ENCODE data around the gene CFAP74. TPM values are rescaled to one million over a fixed set of nuclear protein-coding genes. Genes with fewer than 3 reads are reported as not detected.

Gene CFAP74
- total RNA-seq, 1 experiment from 2014 or later: not detected

DNA sequence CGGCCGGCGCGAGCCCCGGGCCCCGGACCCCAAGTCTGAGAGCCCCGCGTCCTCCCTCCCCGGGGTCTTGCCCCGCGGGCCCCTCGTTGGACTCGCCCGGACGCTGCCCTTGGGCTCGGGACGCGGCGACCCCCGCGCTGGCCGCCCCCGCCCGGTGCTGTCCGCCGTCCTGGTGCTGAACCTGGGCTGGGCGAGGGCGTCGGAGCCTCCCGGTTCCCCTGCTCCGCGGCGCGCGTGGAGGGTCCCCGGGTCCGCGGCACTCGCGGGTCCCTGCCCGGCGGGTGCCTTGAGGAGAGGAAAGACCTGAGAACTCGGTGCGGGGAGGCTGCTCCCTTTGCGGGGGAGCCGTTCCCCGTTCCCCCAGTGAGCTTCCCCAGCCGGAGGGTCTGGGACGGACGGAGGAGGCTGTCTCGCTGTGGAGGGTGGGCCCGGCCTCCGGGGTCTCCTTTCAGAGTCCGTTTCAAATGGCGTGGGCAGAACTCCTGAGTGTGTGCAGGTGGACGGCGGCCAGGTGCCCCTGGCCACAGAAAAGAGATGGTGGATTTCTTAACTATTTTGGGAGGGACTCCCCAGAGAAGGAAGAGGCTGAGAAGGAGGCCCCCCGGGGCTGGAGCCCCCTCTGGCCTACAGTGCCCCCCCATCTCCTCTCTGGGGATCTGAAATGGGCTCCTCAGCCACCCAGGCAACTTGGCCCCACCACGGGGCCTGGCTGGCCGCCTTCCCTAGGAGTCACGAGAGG is 16.2 kb upstream of the CFAP74 start:
- TF ChIP-seq, protein P1, sequence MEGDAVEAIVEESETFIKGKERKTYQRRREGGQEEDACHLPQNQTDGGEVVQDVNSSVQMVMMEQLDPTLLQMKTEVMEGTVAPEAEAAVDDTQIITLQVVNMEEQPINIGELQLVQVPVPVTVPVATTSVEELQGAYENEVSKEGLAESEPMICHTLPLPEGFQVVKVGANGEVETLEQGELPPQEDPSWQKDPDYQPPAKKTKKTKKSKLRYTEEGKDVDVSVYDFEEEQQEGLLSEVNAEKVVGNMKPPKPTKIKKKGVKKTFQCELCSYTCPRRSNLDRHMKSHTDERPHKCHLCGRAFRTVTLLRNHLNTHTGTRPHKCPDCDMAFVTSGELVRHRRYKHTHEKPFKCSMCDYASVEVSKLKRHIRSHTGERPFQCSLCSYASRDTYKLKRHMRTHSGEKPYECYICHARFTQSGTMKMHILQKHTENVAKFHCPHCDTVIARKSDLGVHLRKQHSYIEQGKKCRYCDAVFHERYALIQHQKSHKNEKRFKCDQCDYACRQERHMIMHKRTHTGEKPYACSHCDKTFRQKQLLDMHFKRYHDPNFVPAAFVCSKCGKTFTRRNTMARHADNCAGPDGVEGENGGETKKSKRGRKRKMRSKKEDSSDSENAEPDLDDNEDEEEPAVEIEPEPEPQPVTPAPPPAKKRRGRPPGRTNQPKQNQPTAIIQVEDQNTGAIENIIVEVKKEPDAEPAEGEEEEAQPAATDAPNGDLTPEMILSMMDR (conservative IDR thresholded peaks at IDR 0.05; ENCODE audit: low read depth, low read length): no peak
- peak; percentile 30 for TF ChIP-seq EZH2 (IDR thresholded peaks at IDR 0.05; ENCODE audit: low read length, unreplicated experiment)
- Histone ChIP-seq H3K36me3 (ENCODE audit: low read depth, low read length) (no peaks in the 10 kb centered on the region), H3K9me2 (replicated peaks; ENCODE audit: low read length) (no peaks in the 10 kb centered on the region), H3K27me3 (ENCODE audit: low read length) (peaks cover 32% of the 10 kb centered on the region), H3K9ac (ENCODE audit: low read length) (no peak overlapping the region), H3F3A (ENCODE audit: low read length, unreplicated experiment) (no peaks in the 10 kb centered on the region), H3K4me1 (ENCODE audit: insufficient read depth, low read length) (peaks cover 7% of the 10 kb centered on the region; the same call in 1 of the 2 replicates), H2AFZ (ENCODE audit: low read length) (no peak overlapping the region), H3K27ac (ENCODE audit: low read length) (no peak overlapping the region), H3K9me3 (ENCODE audit: low read length) (no peaks in the 10 kb centered on the region), H3K4me3 (ENCODE audit: low read length) (no peak overlapping the region), H3K4me2 (ENCODE audit: low read length) (no peak overlapping the region), H3K79me2 (ENCODE audit: low read length) (no peaks in the 10 kb centered on the region), H4K20me1 (ENCODE audit: low read length) (no peaks in the 10 kb centered on the region)
- ChIA-PET CTCF (no interaction called here), POLR2A (ENCODE audit: unreplicated experiment) (no interaction called here)
- BruUV-seq (replicated peaks): no TSS peak
- DNase-seq: no peak
- no peak for ATAC-seq
- intact Hi-C loops (cut with micrococcal nuclease): no loop called here

DNA sequence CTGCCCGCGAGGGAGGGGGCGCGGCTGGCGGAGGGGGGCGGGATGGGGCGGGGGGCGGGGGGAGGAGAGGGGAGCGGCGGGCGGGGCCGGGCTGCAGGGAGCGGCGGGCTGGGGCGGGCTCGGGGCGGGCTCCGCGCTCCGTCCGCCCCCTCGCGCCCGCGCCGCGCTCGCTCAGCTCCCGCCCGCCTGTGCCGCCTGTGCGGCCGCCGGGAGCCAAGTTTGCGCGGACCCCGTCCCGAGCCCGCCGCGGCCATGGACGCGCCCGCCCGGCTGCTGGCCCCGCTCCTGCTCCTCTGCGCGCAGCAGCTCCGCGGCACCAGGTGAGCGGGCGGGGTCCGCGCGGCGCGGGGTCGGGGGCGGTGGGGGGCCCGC is 15.6 kb upstream of the CFAP74 start, which contains the start of gene GABRD:
TSS of gene GABRD (plus strand) at position 174 of the 372 bp plus-strand sequence. CDS start at position 253, 79 bp downstream.
- no peak within 1 kb of the TSS for H3K4me2 ChIP-seq (ENCODE audit: low read length)

More for the DNA sequence above, 15.6 kb upstream of the CFAP74 start, which contains the start of gene GABRD:
- no peak for DNase-seq
- no TSS peak for BruUV-seq (replicated peaks)
- Histone ChIP-seq H3K36me3 (ENCODE audit: low read depth, low read length) (no peaks in the 10 kb centered on the region), H2AFZ (ENCODE audit: low read length) (no peak within 1 kb of the TSS), H3K9me2 (replicated peaks; ENCODE audit: low read length) (no peaks in the 10 kb centered on the region), H3K27ac (ENCODE audit: low read length) (no peak within 1 kb of the TSS), H3K4me3 (ENCODE audit: low read length) (no peak within 1 kb of the TSS), H3K9me3 (ENCODE audit: low read length) (no peaks in the 10 kb centered on the region), H3K27me3 (ENCODE audit: low read length) (peaks cover 32% of the 10 kb centered on the region), H4K20me1 (ENCODE audit: low read length) (no peaks in the 10 kb centered on the region), H3F3A (ENCODE audit: low read length, unreplicated experiment) (no peaks in the 10 kb centered on the region), H3K4me1 (ENCODE audit: insufficient read depth, low read length) (peaks cover 9% of the 10 kb centered on the region; the same call in 1 of the 2 replicates), H3K79me2 (ENCODE audit: low read length) (no peaks in the 10 kb centered on the region), H3K9ac (ENCODE audit: low read length) (no peak within 1 kb of the TSS)
- no peak for TF ChIP-seq EZH2 (IDR thresholded peaks at IDR 0.05; ENCODE audit: low read length, unreplicated experiment)
- no peak for TF ChIP-seq EZH2phosphoT487 (IDR thresholded peaks at IDR 0.05; ENCODE audit: borderline replicate concordance, low read length)
- TF ChIP-seq, protein P1 (conservative IDR thresholded peaks at IDR 0.05; ENCODE audit: low read depth, low read length): no peak
- ChIA-PET CTCF (no interaction called here), POLR2A (ENCODE audit: unreplicated experiment) (no interaction called here)
- intact Hi-C loops (cut with micrococcal nuclease): no loop called here
- no peak for ATAC-seq

Data from PC-3 (cell line).